ENCODE measurements around the gene PTPN3.
"Not testable (repeated sequence)": the region's sequence is repeated elsewhere in the genome, so short reads cannot be mapped to it uniquely, and the experiment has no call there.

- not testable (repeated sequence) for TF ChIP-seq CTCF (conservative IDR thresholded peaks at IDR 0.05); ZFX (IDR thresholded peaks at IDR 0.05)
Observed at GRCh38 chr9:109544954-109545353, 46.8 kb upstream of the PTPN3 start.

Measured in C4-2B (cell line).